GM13977 (cell line): ENCODE data around the gene FBLIM1.
A peak's percentile ranks its signal among the peaks of the same experiment; 100 is the strongest.

Experiments used
- DNase-seq: peaks from one replicate; pipeline ENCODE4 v3.0.0; 2012; ENCODE audit warnings: low spot score
- in situ Hi-C: fragments of 300-500 bp; cut with MboI; formaldehyde crosslinking; loops from one replicate; pipeline ENCODE4 v1.12.0; 2022; ENCODE audit warnings: low sequenced_read_pairs, low pct_unique_long_range_greater_than_20kb, mixed read lengths, inconsistent platforms; ENCODE audit not compliant: unreplicated experiment
- TF ChIP-seq, protein P1 (sequence below): IDR thresholded peaks from 2 replicates; pipeline ENCODE4 v1.5.1; 2012; ENCODE audit warnings: mild to moderate bottlenecking, control low read depth; ENCODE audit not compliant: insufficient read depth; ENCODE audit errors: extremely low read depth, missing control alignments

The FBLIM1 gene

DNA sequence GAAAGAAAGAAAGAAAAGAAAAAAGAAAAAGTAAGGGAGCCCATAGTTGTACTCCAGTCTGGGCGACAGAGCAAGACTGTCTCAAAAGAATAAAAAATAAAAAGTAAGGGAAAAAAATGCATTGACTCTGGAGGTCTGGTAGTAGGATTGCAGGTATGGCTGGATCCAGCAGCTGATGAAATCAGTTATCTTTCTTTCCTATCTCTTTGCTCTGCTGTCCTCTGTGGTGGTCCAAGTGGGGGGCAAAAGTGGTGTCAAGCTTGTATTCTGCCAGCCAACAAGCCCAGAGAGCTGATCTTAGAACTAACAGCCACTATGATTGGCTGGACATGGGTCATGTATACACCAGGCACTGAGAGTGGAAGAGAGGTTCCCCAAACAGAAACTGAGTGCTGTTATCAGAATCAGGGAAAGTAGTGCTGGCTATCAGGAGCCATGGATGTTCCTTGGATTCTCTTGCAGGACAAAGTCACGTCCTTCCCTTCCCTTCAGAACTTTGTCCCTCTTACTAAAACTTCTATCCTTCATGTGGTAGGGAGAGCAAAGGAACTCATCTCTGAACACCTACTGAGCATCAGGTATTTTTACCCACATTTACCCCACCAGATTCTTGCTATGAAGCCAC is 3.5 kb upstream of the FBLIM1 start:
- in situ Hi-C loops = no loop called here
- TF ChIP-seq, protein P1, sequence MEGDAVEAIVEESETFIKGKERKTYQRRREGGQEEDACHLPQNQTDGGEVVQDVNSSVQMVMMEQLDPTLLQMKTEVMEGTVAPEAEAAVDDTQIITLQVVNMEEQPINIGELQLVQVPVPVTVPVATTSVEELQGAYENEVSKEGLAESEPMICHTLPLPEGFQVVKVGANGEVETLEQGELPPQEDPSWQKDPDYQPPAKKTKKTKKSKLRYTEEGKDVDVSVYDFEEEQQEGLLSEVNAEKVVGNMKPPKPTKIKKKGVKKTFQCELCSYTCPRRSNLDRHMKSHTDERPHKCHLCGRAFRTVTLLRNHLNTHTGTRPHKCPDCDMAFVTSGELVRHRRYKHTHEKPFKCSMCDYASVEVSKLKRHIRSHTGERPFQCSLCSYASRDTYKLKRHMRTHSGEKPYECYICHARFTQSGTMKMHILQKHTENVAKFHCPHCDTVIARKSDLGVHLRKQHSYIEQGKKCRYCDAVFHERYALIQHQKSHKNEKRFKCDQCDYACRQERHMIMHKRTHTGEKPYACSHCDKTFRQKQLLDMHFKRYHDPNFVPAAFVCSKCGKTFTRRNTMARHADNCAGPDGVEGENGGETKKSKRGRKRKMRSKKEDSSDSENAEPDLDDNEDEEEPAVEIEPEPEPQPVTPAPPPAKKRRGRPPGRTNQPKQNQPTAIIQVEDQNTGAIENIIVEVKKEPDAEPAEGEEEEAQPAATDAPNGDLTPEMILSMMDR = no peak

DNA sequence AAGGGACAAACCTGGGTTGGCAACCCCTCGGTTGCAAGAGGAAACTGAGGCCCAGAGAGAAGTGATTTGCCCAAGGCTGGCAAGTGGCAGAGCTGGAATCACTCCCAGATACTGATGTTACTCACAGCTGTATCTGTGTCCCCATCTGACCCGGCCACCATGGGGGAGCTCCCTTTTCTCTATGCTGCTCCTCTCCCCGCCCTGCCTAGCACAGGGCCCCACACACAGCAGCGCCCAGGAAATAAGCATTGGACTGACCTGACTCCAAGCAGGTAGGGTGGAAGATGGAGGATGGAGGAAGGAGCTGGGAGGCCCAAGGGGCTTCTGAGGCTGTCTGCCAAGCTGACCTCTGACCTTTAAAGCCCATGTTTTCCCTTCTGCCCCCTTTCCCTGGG is 3.0 kb upstream of the FBLIM1 start:
- in situ Hi-C loops = no loop called here
- TF ChIP-seq, protein P1 = no peak

More for the DNA sequence above, 3.5 kb upstream of the FBLIM1 start:
- DNase-seq = no peak

DNA sequence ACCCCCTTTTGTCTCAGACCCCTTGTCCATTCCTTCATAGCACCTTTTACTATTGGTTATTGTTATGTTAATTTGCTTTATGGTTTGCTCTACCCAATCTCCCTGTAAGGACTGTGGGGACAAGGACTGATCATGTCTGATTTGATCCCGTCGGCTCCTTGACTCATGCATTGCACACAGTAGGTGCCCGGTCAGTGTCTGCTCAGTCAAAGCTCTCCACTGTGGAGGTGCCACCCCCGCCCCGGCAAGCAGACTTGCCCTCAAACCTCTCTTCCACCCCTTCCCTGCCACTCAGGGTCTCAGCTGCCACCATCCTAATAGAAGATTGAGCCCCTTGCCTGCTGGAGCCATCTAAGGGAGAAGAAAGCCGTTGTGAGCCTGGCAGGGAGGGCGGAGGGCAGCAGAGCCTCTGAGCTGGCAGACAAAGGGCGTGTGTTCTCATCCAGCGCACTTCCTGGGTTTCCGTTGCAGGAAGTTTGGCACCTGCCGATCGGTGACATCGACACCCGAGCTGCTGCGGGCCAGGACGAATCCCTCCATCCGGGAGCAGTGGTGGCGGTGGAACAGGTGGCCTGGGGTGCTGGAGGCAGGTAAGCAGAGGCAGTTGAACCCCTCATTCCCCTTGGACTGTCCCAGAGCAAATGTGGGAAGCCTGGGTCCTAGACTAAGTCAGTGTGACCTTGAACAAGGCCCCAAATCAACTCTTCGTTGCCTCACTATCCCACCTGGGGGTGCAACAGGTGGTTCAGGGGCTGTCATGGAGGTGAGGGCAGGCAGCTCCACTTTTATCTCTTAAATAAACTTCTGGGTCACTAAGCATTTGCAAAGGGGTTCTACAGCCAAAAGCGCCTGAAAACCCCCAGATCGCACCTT is 2.2 kb upstream of the FBLIM1 start:
- in situ Hi-C loops = no loop called here
- TF ChIP-seq, protein P1 = no peak
- DNase-seq = no peak

More for the DNA sequence above, 3.0 kb upstream of the FBLIM1 start:
- no peak for DNase-seq

DNA sequence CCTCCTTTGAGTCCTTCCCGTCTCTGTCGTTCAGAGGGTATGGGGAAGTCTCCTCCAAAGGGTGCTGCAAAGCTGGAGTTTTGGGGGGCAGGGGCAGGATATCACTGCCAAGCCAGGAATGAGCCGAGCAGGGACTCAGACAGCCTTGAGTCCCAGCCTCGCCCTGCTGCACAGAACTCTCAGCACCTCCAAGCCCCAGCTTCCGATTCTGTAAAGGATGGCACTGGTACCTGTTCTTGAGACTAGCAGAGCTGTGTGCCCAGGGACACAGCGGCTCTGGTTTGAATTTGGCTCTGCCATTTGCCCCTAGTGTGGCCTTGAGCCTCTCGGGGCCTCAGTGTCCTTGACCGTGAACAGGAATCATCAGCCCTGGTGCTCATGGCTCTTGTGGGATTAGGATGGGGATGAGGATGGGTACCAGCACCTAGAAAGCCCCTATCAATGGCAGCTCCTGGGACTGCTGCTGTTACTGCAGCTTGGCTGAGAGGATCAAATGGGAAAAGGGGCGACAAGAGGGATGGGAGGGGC is 1.5 kb upstream of the FBLIM1 start:
- no peak for DNase-seq
- in situ Hi-C loops = no loop called here
- TF ChIP-seq, protein P1 = no peak

DNA sequence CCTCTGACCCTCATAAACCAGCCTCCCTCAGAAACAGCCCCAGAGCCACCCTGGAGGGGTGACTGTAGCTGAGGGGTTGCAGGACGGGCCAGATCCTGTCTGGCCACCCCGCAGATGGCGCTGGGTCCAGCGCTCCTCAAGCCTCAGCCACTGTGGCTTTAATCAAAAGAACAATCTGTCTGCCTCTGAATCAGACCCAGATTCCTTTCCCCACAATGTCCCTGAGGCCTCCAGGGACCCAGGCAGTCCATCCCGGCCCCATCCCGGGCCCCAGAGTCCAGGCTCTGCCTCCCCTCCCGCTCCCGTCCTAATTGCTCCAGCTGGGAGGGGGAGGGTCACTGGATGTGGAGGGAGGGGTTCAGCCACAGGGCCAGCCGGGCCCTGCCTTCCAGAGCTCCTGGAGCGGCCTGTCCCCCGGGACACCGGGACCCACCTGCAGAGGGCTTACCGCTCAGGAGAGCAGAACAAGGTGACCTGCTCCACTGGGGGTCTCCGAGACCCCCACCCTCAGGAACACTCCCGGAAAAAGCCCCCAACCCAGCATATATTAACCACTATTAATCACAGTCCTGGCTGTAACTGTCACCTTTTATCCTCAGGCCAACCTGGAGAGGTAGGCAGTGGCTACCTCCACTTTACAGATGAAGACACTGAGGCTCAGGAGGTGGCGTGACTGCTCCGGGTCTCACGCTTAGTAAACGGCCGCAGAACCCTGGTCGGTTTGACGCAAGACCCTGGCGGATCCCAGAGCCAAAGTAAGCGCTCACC is 836 bp upstream of the FBLIM1 start:
- peak; percentile 36 for DNase-seq
- TF ChIP-seq, protein P1 = no peak
- in situ Hi-C loops = no loop called here
